Neuron (in vitro differentiated cells): ENCODE measurements around the gene YBEY.

Experiments used
- H2AFZ ChIP-seq: one replicate; pipeline ENCODE4 v1.6.1; 2013; ENCODE audit warnings: low read depth, mild to moderate bottlenecking, inconsistent platforms, low read length, moderate library complexity
- H3K27me3 ChIP-seq: one replicate; pipeline ENCODE4 v1.6.1; 2013; ENCODE audit warnings: low read length; ENCODE audit not compliant: insufficient read depth
- H3K36me3 ChIP-seq: one replicate; pipeline ENCODE4 v1.6.1; 2013; ENCODE audit warnings: low read length; ENCODE audit not compliant: insufficient read depth
- H3K4me1 ChIP-seq: one replicate; pipeline ENCODE4 v1.6.1; 2013; ENCODE audit warnings: low read length; ENCODE audit not compliant: insufficient read depth
- H3K4me3 ChIP-seq: 2 replicates; pipeline ENCODE4 v1.5.1; 2013; ENCODE audit warnings: mild to moderate bottlenecking, low read length, moderate library complexity
- H3K9me3 ChIP-seq: one replicate; pipeline ENCODE4 v1.6.1; 2013; ENCODE audit warnings: low read length

The YBEY gene

DNA sequence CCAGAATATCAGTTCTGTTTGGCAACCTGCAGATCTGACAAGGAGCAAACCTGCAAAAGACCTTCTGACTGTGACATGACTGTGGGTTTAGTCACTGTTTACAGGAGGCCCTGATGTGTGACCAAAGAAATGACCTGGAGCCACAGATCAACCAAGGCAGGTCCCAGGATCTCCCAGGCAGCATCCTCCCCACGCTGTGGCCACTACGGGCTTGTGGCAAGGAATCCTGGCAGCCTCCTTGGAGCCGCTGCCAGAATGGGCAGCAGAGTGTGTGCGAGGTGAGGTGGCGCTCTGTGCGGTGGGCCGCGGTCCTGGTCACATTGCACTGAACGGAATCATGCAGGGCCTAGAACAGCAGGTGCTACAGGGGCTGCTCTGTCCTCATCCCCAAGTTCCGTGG lies 16.7 kb upstream of the YBEY start:
- H3K27me3 ChIP-seq: no peaks in the 10 kb centered on the region
- no peak overlapping the region for H2AFZ ChIP-seq
- H3K9me3 ChIP-seq: no peaks in the 10 kb centered on the region
- no peak overlapping the region for H3K4me3 ChIP-seq
- peaks cover 84% of the 10 kb centered on the region for H3K36me3 ChIP-seq
- no peaks in the 10 kb centered on the region for H3K4me1 ChIP-seq

DNA sequence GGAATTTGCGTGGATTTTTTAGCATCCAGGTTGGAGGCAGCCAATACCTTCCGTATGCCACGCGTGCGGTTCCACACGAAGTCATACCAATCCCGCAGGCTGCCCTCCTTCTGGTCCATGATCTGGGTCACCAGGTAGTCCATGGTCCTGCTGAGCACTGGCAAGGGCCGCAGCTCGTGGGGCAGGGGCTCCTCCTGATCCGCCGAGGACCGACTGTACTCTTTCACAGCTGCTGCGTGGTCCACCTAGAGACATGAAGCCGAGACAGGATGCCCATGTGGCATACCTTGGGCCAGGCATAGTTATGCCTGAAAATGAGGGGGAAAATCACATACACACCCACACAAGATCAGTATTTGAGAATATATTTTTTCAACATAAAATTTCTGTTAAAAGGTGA lies 12.8 kb upstream of the YBEY start:
- Histone ChIP-seq H3K27me3 (no peaks in the 10 kb centered on the region), H3K36me3 (peaks cover 76% of the 10 kb centered on the region), H2AFZ (no peak overlapping the region), H3K9me3 (no peaks in the 10 kb centered on the region), H3K4me3 (no peak overlapping the region), H3K4me1 (no peaks in the 10 kb centered on the region)

- no peaks in the 10 kb centered on the region for H3K9me3 ChIP-seq
- no peaks in the 10 kb centered on the region for H3K27me3 ChIP-seq
- no peak overlapping the region for H3K4me3 ChIP-seq
- H3K4me1 ChIP-seq: no peaks in the 10 kb centered on the region
- no peak overlapping the region for H2AFZ ChIP-seq
- peaks cover 77% of the 10 kb centered on the region for H3K36me3 ChIP-seq
Measured at GRCh38 chr21:46274797-46275390, 11.2 kb upstream of the YBEY start.

DNA sequence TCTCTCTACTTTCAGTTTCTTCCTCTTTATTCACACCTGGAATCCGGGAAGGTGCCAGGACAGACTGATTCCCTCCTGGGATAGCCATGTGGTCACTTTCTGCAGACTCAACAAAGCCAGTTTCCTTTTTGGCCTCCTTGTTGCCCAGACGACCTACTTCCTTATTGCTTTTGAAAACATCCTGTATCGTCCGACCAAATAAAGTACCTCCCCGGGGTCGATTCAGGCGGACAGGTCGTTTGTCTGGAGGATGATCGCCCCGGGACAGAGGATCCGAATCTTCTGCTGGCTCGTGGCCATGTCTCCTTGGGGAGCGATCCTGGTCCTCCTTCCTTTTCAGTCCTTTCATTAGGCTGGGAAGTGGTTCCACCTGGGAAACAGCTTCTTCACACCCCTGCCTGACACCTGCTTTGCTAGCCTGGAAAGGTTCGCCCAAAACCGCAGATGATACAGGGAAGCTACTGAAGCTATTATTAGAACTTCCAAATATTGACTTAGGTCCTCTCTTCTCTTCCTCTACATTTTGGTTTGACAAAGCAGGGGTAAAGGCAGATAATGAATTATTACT lies 2.0 kb upstream of the YBEY start:
- no peaks in the 10 kb centered on the region for H3K27me3 ChIP-seq
- H3K4me3 ChIP-seq: no peak overlapping the region
- peaks cover 8% of the 10 kb centered on the region for H3K9me3 ChIP-seq
- H3K36me3 ChIP-seq: peaks cover 61% of the 10 kb centered on the region
- no peak overlapping the region for H2AFZ ChIP-seq
- H3K4me1 ChIP-seq: peaks cover 35% of the 10 kb centered on the region

GRCh38 chr21:46284733-46285132 lies 1.4 kb upstream of the YBEY start:
- H3K4me3 ChIP-seq: peak overlapping the region; percentile 86
- H2AFZ ChIP-seq: no peak overlapping the region
- H3K9me3 ChIP-seq: peaks cover 8% of the 10 kb centered on the region
- peaks cover 57% of the 10 kb centered on the region for H3K36me3 ChIP-seq
- H3K27me3 ChIP-seq: no peaks in the 10 kb centered on the region
- peaks cover 35% of the 10 kb centered on the region for H3K4me1 ChIP-seq

GRCh38 chr21:46285206-46285661 lies 908 bp upstream of the YBEY start, which contains the start of gene MCM3AP:
MCM3AP (minus strand) TSS chr21:46285611; CDS start chr21:46285286, 325 bp downstream.
- Histone ChIP-seq H3K4me1 (peaks cover 35% of the 10 kb centered on the region), H3K36me3 (peaks cover 52% of the 10 kb centered on the region), H2AFZ (peak within 1 kb of the TSS; percentile 83), H3K4me3 (peak within 1 kb of the TSS; percentile 86), H3K27me3 (no peaks in the 10 kb centered on the region), H3K9me3 (peaks cover 8% of the 10 kb centered on the region)

DNA sequence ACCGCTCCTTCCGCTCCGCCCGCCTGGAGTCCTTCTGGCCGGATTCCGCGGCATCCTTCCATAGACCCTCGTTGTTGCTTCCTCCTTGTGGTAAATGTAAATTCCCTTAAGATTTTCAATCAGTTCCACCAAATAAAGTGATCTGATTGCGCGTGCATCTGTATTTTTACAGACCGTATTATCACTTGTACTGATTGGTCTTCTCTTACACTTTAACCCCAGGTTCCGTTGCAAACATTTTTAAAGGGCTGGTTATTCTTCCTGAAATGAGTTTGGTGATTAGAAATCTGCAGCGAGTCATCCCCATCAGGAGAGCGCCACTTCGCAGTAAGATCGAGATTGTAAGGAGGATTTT lies 483 bp downstream of the YBEY start:
- Histone ChIP-seq H3K9me3 (peaks cover 11% of the 10 kb centered on the region), H3K36me3 (peaks cover 46% of the 10 kb centered on the region), H3K27me3 (no peaks in the 10 kb centered on the region), H2AFZ (peak overlapping the region; percentile 80), H3K4me1 (peaks cover 35% of the 10 kb centered on the region), H3K4me3 (peak overlapping the region; percentile 86)

- H3K36me3 ChIP-seq: peaks cover 46% of the 10 kb centered on the region
- H3K9me3 ChIP-seq: peaks cover 18% of the 10 kb centered on the region
- peak overlapping the region; percentile 86 for H3K4me3 ChIP-seq
- H2AFZ ChIP-seq: no peak overlapping the region
- peaks cover 33% of the 10 kb centered on the region for H3K4me1 ChIP-seq
- H3K27me3 ChIP-seq: no peaks in the 10 kb centered on the region
Measured at GRCh38 chr21:46287541-46287940, 1.4 kb downstream of the YBEY start.

- no peak overlapping the region for H3K4me3 ChIP-seq
- H3K36me3 ChIP-seq: peaks cover 28% of the 10 kb centered on the region
- peaks cover 20% of the 10 kb centered on the region for H3K4me1 ChIP-seq
- no peak overlapping the region for H2AFZ ChIP-seq
- H3K27me3 ChIP-seq: no peaks in the 10 kb centered on the region
- H3K9me3 ChIP-seq: peaks cover 12% of the 10 kb centered on the region
Measured at GRCh38 chr21:46289655-46290179, 3.6 kb downstream of the YBEY start.

DNA sequence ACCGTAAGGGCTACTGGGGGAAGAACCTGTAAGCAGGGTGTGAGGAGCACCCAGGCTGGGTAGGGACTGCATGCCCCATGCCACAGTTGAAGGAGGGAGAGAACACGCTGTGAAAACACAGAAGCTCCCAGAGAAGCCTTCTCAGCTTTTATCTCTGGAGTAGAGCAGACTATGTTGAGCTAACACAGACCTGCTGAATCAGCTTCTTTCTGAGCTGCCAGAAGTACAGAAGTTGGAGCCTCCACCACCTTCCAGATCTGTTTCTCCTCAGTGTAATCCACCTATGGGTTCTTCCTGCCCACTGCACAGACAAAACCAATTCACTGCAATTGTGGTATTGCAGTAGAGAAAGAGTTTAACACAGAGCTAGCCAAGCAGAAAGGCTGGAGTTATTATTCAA lies 5.4 kb downstream of the YBEY start:
- peaks cover 12% of the 10 kb centered on the region for H3K4me1 ChIP-seq
- no peaks in the 10 kb centered on the region for H3K27me3 ChIP-seq
- peaks cover 12% of the 10 kb centered on the region for H3K9me3 ChIP-seq
- no peak overlapping the region for H2AFZ ChIP-seq
- peaks cover 25% of the 10 kb centered on the region for H3K36me3 ChIP-seq
- no peak overlapping the region for H3K4me3 ChIP-seq

DNA sequence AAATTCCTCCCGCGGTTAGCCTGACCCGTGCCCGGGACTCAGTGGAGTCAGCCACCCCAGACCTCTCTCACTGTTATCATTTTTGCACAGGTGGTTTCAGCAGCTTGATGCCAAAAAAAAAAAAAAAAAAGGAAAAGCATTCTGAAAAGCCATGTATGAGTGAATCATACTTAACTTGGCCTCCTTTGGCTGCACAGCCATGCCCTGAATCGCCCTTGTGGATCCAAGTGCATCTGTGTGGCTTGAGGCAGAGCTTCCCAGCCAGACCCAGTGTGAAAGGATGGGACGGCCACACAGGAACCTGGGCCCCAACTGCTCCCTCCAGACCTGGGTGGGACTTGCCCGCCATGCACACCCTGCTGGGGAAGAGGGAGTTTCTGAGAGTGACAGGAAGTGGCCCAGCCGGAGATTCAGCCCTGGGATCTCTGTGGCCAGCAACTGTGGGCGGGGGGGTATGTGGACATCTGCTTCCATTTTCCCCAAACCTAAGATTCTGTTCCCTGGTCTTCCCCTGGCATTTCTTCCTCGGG lies 8.6 kb downstream of the YBEY start:
- Histone ChIP-seq H3K4me3 (no peak overlapping the region), H2AFZ (no peak overlapping the region), H3K36me3 (peaks cover 24% of the 10 kb centered on the region), H3K9me3 (peaks cover 12% of the 10 kb centered on the region), H3K27me3 (no peaks in the 10 kb centered on the region), H3K4me1 (peaks cover 3% of the 10 kb centered on the region)

GRCh38 chr21:46295177-46295770 lies 9.1 kb downstream of the YBEY start:
- H3K27me3 ChIP-seq: no peaks in the 10 kb centered on the region
- peaks cover 12% of the 10 kb centered on the region for H3K9me3 ChIP-seq
- H3K4me1 ChIP-seq: peaks cover 3% of the 10 kb centered on the region
- no peak overlapping the region for H2AFZ ChIP-seq
- H3K4me3 ChIP-seq: no peak overlapping the region
- H3K36me3 ChIP-seq: peaks cover 25% of the 10 kb centered on the region

DNA sequence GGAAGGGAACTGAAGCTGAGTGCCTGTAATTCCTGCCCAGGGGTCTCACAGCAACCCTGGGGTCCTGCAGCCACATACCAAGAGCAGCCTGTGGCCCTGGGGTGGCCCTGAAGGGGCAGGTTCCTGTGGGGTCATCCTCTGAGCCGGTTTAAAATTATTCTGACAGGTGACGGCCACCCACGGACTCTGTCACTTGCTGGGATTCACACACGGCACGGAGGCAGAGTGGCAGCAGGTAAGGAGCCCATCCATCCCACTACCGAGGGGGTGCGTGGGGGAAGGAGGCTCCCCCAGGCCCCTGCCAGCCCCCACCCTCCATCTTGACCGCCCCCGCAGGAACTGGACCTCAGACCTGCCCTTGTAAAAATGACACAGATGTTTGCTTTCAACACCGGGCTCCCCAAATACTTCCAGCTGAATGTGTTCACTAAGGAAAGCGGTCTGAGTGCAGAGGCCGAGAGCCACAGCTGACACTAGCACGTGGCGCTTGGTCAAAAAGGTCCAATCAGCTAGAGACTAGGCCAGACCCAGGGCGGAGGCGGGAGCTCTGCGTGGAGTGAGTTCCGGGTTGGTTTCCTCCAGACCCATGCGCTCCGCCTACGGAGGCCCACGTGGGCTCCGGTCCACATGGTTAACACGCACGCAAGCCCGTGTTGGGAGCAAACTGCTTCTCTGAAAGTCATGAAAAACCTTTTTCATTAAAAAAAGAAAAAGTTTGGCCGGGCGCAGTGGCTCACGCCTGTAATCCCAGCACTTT lies 10.0 kb downstream of the YBEY start:
- Histone ChIP-seq H3K36me3 (peaks cover 32% of the 10 kb centered on the region), H3K4me1 (peaks cover 3% of the 10 kb centered on the region), H3K4me3 (no peak overlapping the region), H2AFZ (no peak overlapping the region), H3K27me3 (no peaks in the 10 kb centered on the region), H3K9me3 (peaks cover 12% of the 10 kb centered on the region)
